Esophagus squamous epithelium (tissue), 5 donors: Measurements from ENCODE around the gene FAM171A2. TPM values are rescaled to one million over a fixed set of nuclear protein-coding genes. Genes with fewer than 3 reads are reported as not detected.
A peak's percentile ranks its signal among the peaks of the same experiment; 100 is the strongest.

ENCODE experiments used
- DNase-seq: peaks from one replicate; lab custom pipeline; 2025; lab: John Stamatoyannopoulos, UW
- H3K27ac ChIP-seq, 4 donors: fragments of 200-600 bp; sonication (generic); one replicate each; pipeline ENCODE4 v1.5.1; 2016 to 2019; ENCODE audit warnings: mild to moderate bottlenecking in 1 of 4
- H3K27me3 ChIP-seq, 4 donors: fragments of 200-600 bp; sonication (generic); 1 replicate in 3 of 4; 2 replicates in 1 of 4; pipeline versions ENCODE4 v1.5.1 to v1.6.0; 2017 to 2021; ENCODE audit warnings: antibody characterized with exemption in 1 of 4
- H3K36me3 ChIP-seq, 3 donors: fragments of 200-600 bp; sonication (generic); one replicate each; pipeline ENCODE4 v1.5.1; 2016 to 2019
- H3K4me1 ChIP-seq, 3 donors: fragments of 200-600 bp; sonication (generic); one replicate each; pipeline ENCODE4 v1.5.1; 2017 to 2019
- H3K4me3 ChIP-seq, 4 donors: fragments of 200-600 bp; sonication (generic); 1 replicate in 3 of 4; 2 replicates in 1 of 4; pipeline ENCODE4 v1.5.1; 2016 to 2019; ENCODE audit warnings: mild to moderate bottlenecking in 2 of 4, moderate library complexity in 1 of 4
- H3K9me3 ChIP-seq, 3 donors: fragments of 200-600 bp; sonication (generic); one replicate each; pipeline ENCODE4 v1.5.1; 2016 to 2019
- CTCF ChIP-seq, 6 experiments: fragments of 450-650 bp in 4 of 6; fragments of 200-600 bp in 2 of 6; sonication (generic) in 2 of 6; IDR thresholded peaks; one replicate each; pipeline ENCODE4 v1.5.1; 2016 to 2019; ENCODE audit warnings: antibody characterized with exemption in 6 of 6, mild to moderate bottlenecking in 4 of 6, moderate library complexity in 4 of 6
- POLR2A ChIP-seq, 4 donors: fragments of 450-650 bp; IDR thresholded peaks; one replicate each; pipeline ENCODE4 v1.6.1; 2017; ENCODE audit warnings: antibody characterized with exemption in 4 of 4, mild to moderate bottlenecking in 4 of 4, moderate library complexity in 3 of 4
- WGBS, 2 donors: methylation state at CpG; one replicate each; pipeline ENCODE4 v1.1.5; 2018; 5-methylcytosine and 5-hydroxymethylcytosine counted together
- intact Hi-C: fragments of 100-400 bp; cut with DNase I; formaldehyde crosslinking; loops from one replicate; pipeline ENCODE4 v1.15.0; 2022
- total RNA-seq, 4 donors: library from RNA; depleted of rRNA; stranded (reverse); fragments of >200 nt; gene quantifications; one replicate each; pipeline ENCODE4 v1.1.0, GENCODE V29; 2016
- donor health status: DM: yes; HTN: yes; CAD: no.

Gene FAM171A2
- total RNA-seq, 4 donors from 2014 or later, result 0.35 to 17.4 (median 3.2) TPM

GRCh38 chr17:44378171-44378705, 14.6 kb upstream of the FAM171A2 start:
- no peak for DNase-seq
- H3K27ac ChIP-seq, result no peak overlapping the region
- TF ChIP-seq CTCF (IDR thresholded peaks at IDR 0.05) (no peak), POLR2A (IDR thresholded peaks at IDR 0.05) (no peak)
- no peaks in the 10 kb centered on the region for H3K36me3 ChIP-seq
- intact Hi-C loops, result no loop called here
- H3K27me3 ChIP-seq, result no peaks in the 10 kb centered on the region
- H3K4me3 ChIP-seq, result no peak overlapping the region
- WGBS, 2 donors, result 74 to 86% methylated on average over 11 to 14 of the region's 14 CpGs
- H3K4me1 ChIP-seq, result peaks cover 4 to 33% (median 9%) of the 10 kb centered on the region in 3 donors
- no peaks in the 10 kb centered on the region for H3K9me3 ChIP-seq

- Histone ChIP-seq H3K4me3 (no peak overlapping the region), H3K27me3 (peaks cover 0 to 5% (median 0%) of the 10 kb centered on the region in 4 donors), H3K36me3 (no peaks in the 10 kb centered on the region), H3K27ac (no peak overlapping the region), H3K4me1 (peaks cover 4 to 33% (median 9%) of the 10 kb centered on the region in 3 donors), H3K9me3 (no peaks in the 10 kb centered on the region)
- DNase-seq, result no peak
- WGBS, 2 donors, result 86 to 89% methylated on average over 4 to 6 of the region's 12 CpGs
- intact Hi-C loops, result no loop called here
- TF ChIP-seq CTCF (IDR thresholded peaks at IDR 0.05) (no peak), POLR2A (IDR thresholded peaks at IDR 0.05) (no peak)
Observed at GRCh38 chr17:44376779-44377178, 13.1 kb upstream of the FAM171A2 start.

GRCh38 chr17:44376124-44376523, 12.5 kb upstream of the FAM171A2 start:
- Histone ChIP-seq H3K27ac (no peak overlapping the region), H3K4me3 (no peak overlapping the region), H3K9me3 (no peaks in the 10 kb centered on the region), H3K36me3 (no peaks in the 10 kb centered on the region), H3K4me1 (peaks cover 4 to 33% (median 9%) of the 10 kb centered on the region in 3 donors), H3K27me3 (peaks cover 0 to 10% (median 0%) of the 10 kb centered on the region in 4 donors)
- TF ChIP-seq CTCF (IDR thresholded peaks at IDR 0.05) (peak in 2 of 6 experiments; percentile 23 to 49), POLR2A (IDR thresholded peaks at IDR 0.05) (no peak)
- intact Hi-C loops, result no loop called here
- DNase-seq, result no peak
- WGBS, 2 donors, result 19 to 27% methylated on average over 3 to 5 of the region's 5 CpGs

- Histone ChIP-seq H3K9me3 (no peaks in the 10 kb centered on the region), H3K4me3 (peak overlapping the region in 1 of 4 donors; percentile 26), H3K27ac (no peak overlapping the region), H3K36me3 (no peaks in the 10 kb centered on the region), H3K4me1 (peaks cover 4 to 33% (median 9%) of the 10 kb centered on the region in 3 donors), H3K27me3 (peaks cover 0 to 18% (median 0%) of the 10 kb centered on the region in 4 donors)
- DNase-seq, result no peak
- TF ChIP-seq CTCF (IDR thresholded peaks at IDR 0.05) (no peak), POLR2A (IDR thresholded peaks at IDR 0.05) (no peak)
- WGBS, 2 donors, result 30 to 50% methylated on average over 2 to 15 of the region's 22 CpGs
- intact Hi-C loops, result no loop called here
Observed at GRCh38 chr17:44375196-44376017, 11.8 kb upstream of the FAM171A2 start.
